DND-41 (cell line): ENCODE results near the gene NBPF19.
"Not testable (repeated sequence)": the region's sequence is repeated elsewhere in the genome, so short reads cannot be mapped to it uniquely, and the experiment has no call there.

Experiments
- ATAC-seq: fragments of 200-7000 bp; cut with Tn5 transposase; 3 replicates; pipeline ENCODE4 v1.9.1; 2021; ENCODE audit warnings: low read depth; ENCODE audit not compliant: insufficient read depth
- DNase-seq: peaks from one replicate; pipeline ENCODE4 v3.0.0-alpha.2; 2020
- H2AFZ ChIP-seq: 2 replicates; pipeline ENCODE4 v1.6.0; 2012; ENCODE audit warnings: low read depth, low read length
- H3K27ac ChIP-seq: 2 replicates; pipeline ENCODE4 v1.5.1; 2012; ENCODE audit warnings: low read length, inconsistent platforms
- H3K27me3 ChIP-seq: fragments of 200-600 bp; sonication (generic); 2 replicates; pipeline ENCODE4 v1.6.0; 2012; ENCODE audit warnings: low read length, mild to moderate bottlenecking, inconsistent platforms; ENCODE audit not compliant: insufficient read depth, poor library complexity
- H3K36me3 ChIP-seq: 2 replicates; pipeline ENCODE4 v1.5.1; 2012; ENCODE audit warnings: low read length, inconsistent platforms; ENCODE audit not compliant: insufficient read depth
- H3K4me1 ChIP-seq: 2 replicates; pipeline ENCODE4 v1.5.1; 2012; ENCODE audit warnings: mild to moderate bottlenecking, low read length; ENCODE audit not compliant: insufficient read depth
- H3K4me2 ChIP-seq: 2 replicates; pipeline ENCODE4 v1.6.0; 2012; ENCODE audit warnings: mild to moderate bottlenecking, moderate library complexity, low read length, inconsistent platforms; ENCODE audit not compliant: insufficient read depth
- H3K4me3 ChIP-seq, 2 experiments: fragments of 200-600 bp in 1 of 2; shearing (Covaris generic) in 1 of 2; 2 replicates each; pipeline ENCODE4 v1.5.1; 2012 to 2016; ENCODE audit warnings: inconsistent platforms in 2 of 2, low read length in 2 of 2, mild to moderate bottlenecking in 2 of 2, low read depth in 1 of 2, moderate library complexity in 1 of 2
- H3K79me2 ChIP-seq: 2 replicates; pipeline ENCODE4 v1.6.0; 2012; ENCODE audit warnings: low read length, inconsistent platforms; ENCODE audit not compliant: insufficient read depth
- H3K9ac ChIP-seq: 2 replicates; pipeline ENCODE4 v1.6.0; 2012; ENCODE audit warnings: low read depth, mild to moderate bottlenecking, inconsistent platforms, low read length, moderate library complexity
- H3K9me3 ChIP-seq: 2 replicates; pipeline ENCODE4 v1.5.1; 2012; ENCODE audit warnings: low read length, moderate library complexity, mild to moderate bottlenecking, inconsistent platforms; ENCODE audit not compliant: insufficient read depth, severe bottlenecking
- H4K20me1 ChIP-seq: 2 replicates; pipeline ENCODE4 v1.6.0; 2012; ENCODE audit warnings: low read length; ENCODE audit not compliant: insufficient read depth

Gene NBPF19

DNA sequence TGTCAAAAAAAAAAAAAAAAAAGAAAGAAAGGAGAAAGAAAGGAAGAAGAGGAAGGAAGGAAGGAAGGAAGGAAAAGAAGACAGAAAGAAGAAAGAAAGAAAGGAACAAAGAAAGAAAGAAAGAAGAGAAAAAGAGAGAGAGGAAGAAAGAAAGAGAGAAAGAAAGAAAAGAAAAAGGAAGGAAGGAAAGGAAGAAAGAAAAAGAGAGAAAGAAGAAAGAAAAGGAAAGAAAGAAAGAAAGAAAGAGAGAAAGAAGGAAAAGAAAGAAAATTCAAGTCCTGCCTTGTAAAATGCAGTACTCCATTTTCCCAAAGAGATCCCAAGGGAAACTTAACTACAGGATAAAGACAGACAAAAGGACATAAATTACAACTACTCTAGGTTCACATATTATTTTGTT, 97.9 kb downstream of the NBPF19 start:
- H3K9ac ChIP-seq, H3K9me3 ChIP-seq, DNase-seq, H4K20me1 ChIP-seq, H3K4me3 ChIP-seq, H3K27ac ChIP-seq, ATAC-seq, H3K27me3 ChIP-seq, H2AFZ ChIP-seq, H3K4me1 ChIP-seq, H3K36me3 ChIP-seq, H3K79me2 ChIP-seq, H3K4me2 ChIP-seq: not testable (repeated sequence)

DNA sequence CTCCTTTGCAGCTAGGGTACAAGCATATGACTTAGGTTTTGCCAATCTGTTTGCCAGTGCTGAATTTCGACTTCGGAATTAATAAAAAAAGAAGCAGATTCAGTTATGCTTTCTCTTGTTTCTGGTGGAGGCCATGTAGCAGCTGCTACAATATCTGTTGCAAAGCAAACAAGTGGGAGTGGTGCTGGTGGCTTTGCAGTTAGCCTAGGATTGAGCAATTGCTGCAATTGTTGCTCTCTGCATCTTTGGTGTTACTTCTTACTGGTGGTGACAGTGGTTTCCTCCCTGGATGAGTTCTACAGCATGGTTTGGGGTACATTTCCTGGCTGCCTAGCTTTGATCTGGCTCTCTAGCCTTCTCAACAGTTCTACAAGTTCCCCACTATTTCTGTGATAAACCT, 110.7 kb downstream of the NBPF19 start:
- Histone ChIP-seq H3K27ac (peak overlapping the region; percentile 76), H3K9ac (peak overlapping the region; percentile 23; the same call in 1 of the 2 replicates)
- H4K20me1 ChIP-seq, H3K79me2 ChIP-seq, H3K9me3 ChIP-seq, H3K4me2 ChIP-seq, H3K36me3 ChIP-seq, H3K27me3 ChIP-seq, ATAC-seq, H2AFZ ChIP-seq, H3K4me1 ChIP-seq, H3K4me3 ChIP-seq: not testable (repeated sequence)
- DNase-seq = peak; percentile 85
